ENCODE results near the gene HSD3B1.

DNA sequence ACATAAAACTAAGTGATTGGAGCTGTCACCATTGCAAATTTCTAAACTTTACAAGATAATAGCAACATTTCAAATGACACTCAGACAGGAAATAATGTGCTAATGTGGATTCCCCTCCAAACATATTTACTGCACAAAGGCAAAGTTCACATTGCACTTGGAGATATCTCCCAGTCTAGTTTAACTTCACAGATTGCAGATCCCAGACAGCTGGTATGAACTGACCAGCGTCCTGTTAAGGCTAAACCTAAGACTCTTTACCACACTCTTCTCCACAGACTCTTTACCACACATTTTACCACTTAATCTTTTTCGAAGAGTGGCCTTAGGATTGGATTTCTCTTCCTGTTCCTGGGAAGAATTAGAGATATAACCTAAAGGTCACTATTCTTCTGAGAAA is 40.6 kb upstream of the HSD3B1 start:
- no peak for TF ChIP-seq POLR2A (IDR thresholded peaks at IDR 0.05; ENCODE audit: low read depth, low read length)
- no peak for TF ChIP-seq POLR2AphosphoS5 (IDR thresholded peaks at IDR 0.05; ENCODE audit: low read depth, low read length)
- TF ChIP-seq TAF1 (IDR thresholded peaks at IDR 0.05; ENCODE audit: low read depth, low read length): no peak
- no peak for TF ChIP-seq SPI1 (IDR thresholded peaks at IDR 0.05; ENCODE audit: low read depth, low read length)
- TF ChIP-seq POU2F2 (IDR thresholded peaks at IDR 0.05; ENCODE audit: low read depth, low read length): no peak
- TF ChIP-seq PAX5 (IDR thresholded peaks at IDR 0.05; ENCODE audit: insufficient read depth, low read length, severe bottlenecking): no peak
